Stimulated activated CD4-positive, alpha-beta T cell treated with anti-CD3 and anti-CD28 coated beads, Interleukin-2, amount 100 ng/mL, for 4 hours (primary cell): ENCODE data around the gene POU2AF1.
"Not testable (repeated sequence)": the region's sequence is repeated elsewhere in the genome, so short reads cannot be mapped to it uniquely, and the experiment has no call there.

ENCODE experiments used
- DNase-seq: peaks from one replicate; pipeline ENCODE4 v3.0.0-alpha.2; 2020; ENCODE audit warnings: low read depth

Gene POU2AF1

DNA sequence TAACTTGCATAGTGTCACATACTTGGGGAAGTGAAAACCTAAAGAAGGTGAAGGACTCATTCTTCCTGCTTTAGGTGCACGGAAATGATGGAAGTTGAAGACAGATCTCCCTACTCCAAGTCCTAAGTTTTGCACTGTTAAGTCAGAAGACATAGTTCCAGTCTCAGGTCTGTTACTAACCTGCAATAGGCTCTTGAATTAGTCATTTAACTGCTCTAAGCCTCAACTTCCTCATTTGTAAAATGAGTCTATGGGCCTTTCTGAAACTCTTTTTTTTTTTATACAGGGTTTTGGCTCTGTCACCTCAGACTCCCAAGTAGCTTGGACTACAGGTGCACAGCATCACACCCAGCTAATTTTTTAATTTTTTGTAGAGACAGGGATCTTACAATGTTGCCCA lies 30.8 kb upstream of the POU2AF1 start:
- DNase-seq: no peak

DNA sequence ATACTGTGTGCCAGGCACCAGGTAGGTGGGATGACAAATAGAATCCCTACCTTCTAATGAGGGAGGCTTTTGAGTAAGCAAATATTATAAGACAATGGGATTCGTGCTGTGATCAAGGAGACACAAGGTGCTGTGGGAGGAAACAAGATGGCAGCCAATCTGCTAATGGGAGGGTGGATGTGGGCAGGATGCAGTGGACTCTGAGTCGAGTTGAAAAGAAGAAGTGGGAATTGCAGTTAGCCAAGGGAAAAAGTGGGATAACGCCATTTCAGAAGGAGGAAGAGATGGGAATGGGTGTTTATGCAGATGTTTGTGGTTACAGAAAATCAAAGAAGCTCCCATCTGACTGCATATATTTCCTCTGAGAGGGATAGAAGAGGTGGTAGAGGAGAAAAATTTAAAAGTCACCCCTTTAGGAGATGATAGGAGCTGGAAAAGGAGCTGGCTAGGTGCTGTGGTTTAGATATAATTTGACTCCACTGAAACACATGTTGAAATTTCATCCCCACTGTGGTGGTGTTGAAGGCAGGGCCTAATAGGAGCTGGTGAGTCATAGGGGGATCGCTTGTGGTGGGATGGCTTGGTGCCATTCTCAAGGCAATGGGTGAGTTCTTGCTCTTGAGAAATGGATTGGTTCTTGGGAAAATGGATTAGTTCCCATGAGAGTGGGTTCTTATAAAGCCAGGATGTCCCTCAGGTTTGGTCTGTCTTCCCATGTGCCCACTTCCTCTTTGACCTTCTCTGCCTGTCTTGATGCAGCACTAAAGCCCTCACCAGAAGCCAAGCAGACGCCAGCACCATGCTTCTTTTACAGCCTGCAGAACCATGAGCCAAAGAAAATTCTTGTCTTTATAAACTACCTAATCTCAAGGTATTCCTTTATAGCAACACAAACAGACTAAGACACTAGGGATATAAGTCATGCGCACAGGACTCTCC lies 30.0 kb upstream of the POU2AF1 start:
- no peak for DNase-seq

DNA sequence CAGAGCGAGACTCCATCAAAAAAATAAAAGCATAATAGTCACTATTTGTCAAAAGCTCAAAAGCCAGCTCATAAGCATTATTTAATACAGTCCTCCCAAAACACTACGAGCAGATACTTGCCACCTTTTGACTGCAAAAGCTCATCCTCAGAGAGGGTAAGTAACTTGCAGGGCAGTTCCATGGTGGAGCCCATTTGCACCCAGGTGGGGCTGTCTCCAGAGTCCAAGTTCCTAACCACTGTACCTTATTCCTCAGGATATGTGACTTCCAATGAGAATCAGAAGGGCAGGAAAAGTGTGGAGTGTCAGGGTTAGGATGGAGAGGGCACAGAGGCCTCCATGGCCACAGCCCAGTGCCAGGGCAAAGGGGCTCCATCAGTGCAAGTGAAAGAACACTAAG lies 28.6 kb upstream of the POU2AF1 start:
- DNase-seq: no peak

DNA sequence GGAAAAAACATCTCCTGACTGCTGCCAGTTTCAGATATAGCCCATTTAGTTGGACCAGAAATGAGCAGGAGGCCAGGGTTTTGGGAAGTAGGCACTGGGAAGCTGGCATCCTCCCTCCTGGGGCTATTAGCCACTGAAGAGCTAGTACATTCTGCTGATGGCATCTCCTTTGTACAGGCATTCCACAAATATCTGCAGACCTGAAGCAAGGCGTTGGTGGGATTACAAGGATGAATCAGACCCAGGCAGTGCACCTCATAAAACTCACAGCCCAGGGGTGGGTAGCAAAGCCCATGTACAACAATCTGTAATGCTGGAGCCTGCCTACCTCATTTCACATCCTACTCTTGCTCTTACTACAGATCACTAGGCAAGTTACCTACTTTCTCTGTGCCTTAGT lies 27.5 kb upstream of the POU2AF1 start:
- DNase-seq: no peak

DNA sequence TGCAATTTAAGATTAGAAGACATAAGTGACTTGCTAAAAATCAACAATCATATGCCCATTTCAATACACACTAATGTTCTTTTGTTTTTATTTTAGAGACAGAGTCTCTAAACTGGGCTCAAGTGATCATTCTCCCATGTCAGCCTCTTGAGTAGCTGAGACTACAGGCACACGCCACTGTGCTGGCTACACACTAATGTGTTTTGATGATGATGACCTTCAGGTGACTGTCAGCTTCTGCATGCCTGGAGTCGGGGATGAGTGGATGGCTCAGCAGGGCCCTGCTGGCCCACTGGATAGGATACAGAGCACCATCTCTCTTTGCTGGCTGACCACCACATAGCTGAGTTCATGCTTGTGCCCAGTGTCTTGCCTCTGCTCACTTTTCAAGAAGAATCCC lies 27.0 kb upstream of the POU2AF1 start:
- no peak for DNase-seq

DNA sequence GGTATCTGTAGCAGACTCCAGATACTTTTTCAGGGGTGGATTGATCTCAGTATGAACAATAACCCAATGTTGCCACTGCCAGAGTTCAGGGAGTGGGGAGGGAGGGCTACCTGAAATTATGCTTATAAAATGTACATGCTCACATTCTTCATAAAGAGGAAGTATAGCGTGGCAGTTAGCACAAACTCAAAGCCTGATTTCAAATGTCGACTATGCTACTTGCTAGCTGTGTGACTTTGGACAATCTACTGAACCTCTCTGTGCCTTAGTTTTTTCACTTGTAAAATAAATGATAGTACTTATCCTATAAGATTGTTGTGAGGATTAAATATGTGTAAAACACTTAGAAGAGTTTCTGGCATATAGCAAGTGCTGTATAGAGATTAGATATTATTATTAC lies 26.5 kb upstream of the POU2AF1 start:
- DNase-seq: no peak

DNA sequence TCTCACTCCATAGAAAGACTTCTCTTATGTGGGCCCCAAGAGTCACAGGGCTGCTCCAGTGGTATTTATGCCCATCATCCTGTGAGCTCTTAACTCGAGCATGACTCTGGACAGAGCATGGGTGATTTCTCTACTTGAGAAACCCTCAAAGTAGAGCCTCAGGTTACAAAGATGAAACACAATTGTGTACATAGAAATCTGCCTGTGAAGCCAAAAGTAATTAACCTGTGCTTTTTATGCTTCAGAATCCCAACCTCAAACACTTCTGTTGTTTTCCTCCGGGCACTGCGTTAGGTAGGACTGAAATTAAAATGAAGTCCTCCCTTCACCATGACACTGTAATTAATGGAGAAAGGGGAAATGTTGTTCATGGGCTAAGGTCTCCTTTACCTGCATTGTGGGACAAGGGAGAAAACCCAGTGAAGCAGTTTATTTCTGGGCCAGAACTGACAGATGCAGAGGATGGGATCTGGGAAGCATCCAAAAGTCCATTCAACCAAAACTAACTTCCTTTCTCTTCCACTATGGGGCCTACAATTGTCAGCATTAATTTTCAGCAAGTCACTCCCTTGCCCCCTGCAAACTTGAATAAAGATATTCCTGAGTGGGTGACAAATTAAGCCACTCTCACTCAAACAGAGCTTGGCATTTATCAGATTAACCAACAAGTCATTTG lies 24.1 kb upstream of the POU2AF1 start:
- no peak for DNase-seq

DNA sequence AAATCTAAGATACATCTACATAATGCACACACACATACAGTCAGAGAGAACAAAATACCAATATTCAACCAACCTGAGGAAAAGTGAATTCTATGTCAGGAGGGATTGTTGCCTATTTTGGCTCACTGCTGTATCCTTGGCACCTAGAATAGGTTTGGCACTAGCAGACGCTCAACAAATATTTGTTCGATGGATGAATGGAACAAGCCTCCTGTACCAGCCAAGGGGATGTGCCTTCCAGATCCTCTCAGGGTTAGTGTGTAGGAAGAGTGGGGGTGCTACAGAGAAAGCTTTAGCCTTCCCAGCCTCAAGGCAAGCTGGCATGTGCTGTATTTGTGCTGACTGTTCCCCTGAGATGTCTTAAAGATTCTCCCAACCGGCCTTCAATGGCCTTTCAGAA lies 23.3 kb upstream of the POU2AF1 start:
- DNase-seq: no peak

DNA sequence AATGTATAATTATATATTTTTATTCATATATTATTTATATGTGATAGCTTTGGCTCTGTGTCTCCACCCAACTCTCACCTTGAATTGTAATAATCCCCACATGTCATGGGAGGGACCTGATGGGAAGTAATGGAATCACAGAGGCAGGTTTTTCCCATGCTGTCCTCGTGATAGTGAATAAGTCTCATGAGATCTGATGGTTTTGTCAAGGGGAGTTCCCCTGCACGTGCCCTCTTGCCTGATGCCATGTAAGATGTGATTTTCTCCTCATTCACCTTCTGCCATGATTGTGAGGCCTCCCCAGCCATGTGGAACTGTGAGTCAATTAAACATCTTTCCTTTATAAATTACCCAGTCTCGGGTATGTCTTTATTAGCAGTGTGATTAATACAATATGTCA lies 22.9 kb upstream of the POU2AF1 start:
- not testable (repeated sequence) for DNase-seq

DNA sequence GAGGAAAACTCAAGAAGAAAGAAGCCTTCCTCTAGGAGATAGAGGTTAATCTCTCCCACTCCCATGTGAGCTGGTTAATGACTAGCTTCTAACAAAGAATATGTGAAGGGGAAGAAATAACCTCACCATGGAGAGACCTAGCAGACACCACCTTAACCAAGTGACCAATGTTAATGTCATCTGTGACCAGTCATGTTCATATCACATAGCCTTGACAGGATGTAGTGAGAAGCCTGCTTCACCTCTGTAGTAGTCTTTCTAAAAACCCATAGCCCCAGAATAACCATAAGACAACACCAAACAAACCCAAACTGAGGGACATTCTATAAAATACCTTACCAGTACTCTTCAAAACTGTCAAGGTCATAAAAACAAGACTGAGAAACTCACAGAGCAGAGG lies 21.5 kb upstream of the POU2AF1 start:
- no peak for DNase-seq

DNA sequence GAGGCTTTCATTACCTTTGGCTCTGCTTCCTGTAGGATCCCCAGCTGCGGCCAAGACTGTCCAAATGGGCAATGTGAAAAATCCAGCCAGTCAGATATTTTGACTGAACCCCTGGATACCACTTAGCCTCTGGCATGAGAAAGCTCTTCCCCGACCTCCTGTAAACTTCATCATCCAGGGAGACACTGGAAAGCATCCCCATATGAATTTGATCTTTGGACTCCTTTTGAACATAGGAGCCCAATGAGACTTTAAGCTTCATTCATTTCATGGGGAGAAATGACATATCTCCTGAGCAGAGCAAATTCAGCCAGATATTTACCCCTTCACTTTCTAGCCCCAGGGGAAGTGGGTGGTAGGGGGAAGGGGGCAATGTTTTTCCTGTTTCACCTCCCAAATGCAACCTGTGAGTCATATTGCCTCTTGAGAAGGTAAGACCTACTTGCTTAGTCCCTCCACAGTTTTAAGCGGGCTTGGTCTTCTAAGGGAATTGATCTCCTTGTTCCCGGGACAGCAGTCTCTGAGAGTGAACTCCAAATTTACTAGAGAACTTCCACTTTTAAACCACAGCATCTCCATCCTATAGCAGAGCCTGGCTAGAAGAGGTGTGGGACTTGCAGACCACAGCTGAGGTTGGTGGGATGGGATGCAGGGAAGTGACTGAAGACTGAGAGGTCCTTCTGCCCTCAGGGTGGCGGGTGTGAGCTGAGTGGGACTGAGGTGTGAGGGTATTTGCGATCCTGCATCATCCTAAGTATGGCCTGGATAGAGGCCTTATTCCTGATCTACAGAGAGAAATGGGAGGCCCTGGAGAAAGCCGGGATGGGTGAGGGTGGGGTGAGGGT lies 20.3 kb upstream of the POU2AF1 start:
- no peak for DNase-seq

DNA sequence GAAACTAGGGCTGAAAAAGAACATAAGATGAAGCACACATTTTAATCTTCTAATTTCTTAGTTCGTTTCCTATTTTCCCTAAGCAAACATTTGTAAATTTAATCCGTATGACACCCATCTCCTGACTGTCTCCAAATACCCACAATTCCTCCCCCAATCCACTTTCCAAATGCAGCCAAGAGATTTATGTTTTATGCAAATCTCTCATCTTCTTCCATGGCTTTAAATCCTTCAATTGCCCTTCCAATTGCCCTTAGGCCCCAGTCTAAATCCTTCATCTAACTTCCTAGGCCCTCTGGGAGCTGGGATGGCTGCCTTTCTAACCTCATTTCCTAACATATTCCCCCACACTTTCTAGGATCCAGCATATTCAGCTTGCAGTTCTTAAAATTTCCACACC lies 18.0 kb upstream of the POU2AF1 start:
- no peak for DNase-seq

DNA sequence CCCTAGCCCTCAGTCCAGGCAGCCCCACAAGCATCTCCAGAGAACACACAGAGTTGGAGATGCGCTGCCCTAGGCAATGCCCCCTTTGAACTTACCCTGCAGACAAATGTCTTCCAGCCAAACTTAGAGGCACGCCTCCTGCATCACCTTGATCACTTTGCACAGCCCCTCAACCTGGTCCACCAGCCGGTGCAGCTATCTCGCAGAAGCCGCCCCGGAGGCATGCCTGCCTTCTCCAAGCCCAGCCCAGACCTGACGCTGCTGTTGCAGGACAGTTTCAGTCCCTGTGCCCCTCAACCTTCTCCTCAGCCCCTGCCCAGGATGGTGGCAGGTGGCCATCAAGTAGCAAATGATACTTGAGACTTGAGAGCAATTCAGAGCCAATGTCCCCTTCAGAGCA lies 16.7 kb upstream of the POU2AF1 start:
- no peak for DNase-seq

DNA sequence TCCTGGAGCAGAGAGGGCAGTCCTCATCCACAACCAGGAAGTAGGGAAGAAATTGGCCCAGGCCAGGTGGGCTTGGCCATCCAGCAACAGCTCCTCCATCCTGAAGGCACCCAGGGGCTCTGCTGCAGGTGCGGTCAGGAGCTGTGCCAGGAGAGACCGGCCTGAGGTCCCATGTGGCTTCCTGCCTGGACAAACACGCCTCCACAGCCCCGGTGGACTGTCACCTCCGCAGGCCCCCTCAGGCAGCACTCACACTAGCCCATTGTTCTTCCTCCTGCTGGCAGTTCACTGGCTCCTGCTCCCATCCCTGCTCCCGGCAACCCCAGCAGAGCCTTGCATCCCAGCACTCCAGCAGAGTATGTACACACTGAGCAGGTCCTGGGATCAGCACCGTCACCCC lies 16.0 kb upstream of the POU2AF1 start:
- no peak for DNase-seq

DNA sequence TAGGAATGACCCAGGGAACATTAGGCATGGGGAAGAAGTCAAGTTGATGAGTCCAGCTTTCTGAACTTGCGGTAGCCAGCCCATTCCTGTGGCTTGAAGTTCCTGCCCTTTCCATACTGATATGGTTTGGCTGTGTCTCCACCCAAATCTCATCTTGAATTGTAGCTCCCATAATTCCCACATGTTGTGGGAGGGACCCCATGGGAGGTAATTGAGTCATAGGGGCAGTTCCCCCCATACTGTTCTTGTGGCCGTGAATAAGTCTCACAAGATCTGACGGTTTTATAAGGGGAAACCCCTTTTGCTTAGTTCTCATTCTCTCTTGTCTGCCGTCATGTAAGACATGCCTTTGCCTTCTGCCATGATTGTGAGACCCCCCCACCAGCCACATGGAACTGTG lies 15.1 kb upstream of the POU2AF1 start:
- not testable (repeated sequence) for DNase-seq

DNA sequence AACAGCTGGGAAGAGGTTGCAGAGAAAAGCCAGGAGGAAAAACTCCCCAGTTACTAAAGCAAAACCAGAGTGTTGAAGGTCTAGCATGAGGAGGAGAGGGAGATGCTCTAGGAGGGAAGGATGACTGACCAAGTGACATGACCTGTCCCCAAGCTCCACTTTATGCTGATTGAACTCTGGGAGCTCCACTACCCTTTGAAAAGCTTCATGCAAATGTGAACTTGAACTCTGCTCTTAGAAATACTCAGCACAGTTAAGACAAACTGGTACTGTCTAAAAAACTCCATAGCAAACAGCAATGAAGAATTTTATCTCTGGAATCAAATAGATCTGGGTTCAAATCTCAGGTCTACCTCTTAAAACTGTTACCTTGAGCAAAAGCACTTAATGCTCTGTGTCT lies 14.5 kb upstream of the POU2AF1 start:
- no peak for DNase-seq

DNA sequence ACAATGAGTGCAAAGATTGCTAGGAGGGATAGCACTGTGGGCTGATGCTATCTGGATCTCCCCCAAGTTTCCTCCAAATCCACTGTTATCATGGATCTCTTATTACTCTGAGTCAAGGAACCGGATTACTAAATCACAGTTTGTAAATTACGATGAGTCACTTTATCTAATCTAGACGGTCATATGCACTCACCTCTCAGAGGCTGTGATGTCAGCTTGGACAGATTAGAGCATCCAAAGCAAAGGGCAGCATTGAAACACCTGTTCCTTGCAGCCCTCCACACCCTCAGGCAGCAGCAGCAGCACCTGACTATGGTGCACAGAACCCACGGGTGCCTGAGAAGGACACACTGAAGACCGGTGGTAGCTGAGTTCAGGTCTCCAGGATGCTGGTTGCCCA lies 14.0 kb upstream of the POU2AF1 start:
- no peak for DNase-seq

DNA sequence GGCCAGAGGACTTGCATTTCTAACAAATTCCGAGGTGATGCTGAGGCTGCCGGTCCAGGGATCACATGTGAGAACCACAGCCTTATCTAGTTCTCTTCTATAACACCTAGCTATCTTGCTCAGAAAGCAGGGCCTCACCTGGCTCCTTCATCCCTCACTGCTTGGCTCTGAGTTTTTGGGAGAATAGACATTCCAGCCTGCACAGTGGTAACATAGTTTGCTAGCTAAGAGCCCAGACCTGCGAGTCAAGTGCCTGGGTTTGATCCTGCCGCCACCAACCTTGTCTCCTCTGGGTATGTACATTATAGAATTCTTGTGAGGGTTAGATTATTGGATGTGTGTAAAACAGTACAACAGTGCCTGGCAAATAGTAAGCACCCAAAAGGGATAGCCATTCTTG lies 13.5 kb upstream of the POU2AF1 start:
- no peak for DNase-seq

DNA sequence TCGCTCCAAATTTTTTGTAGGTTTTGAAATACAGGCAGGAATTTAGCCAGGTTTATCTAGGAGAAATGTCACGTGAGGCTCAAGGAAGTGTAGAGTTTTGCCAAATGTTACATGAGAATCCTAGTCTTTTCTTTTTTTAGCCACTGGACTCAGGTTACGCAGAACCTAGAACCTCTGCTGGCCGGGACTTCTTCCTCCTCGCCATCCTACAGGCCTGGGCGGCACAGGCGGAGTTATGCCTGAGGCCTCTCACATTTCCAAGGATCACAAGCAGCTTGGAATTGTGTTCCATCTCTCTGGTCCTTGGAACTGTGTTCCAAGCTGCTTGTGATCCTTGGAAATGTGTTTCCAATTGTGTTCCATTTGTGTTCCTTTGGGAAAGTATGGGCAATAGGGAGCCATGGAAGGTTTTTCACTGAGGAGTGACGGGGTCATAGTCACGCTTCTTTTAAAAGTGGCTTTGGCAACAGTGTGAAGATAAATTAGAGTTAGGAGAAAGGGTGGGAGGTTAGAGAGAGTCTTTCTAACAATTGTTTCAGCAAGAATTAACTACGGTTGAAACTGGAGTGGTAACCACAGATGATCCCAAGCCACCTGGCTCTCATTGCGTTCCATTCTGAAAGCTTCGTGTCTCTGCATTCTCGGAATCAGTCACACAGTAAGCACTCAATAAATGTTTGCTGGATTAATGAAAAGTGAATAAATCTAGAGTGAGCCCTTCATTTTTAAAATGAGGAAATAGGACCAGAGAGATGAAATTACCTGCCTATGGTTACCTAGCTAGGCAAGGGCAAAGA lies 12.5 kb upstream of the POU2AF1 start:
- no peak for DNase-seq

DNA sequence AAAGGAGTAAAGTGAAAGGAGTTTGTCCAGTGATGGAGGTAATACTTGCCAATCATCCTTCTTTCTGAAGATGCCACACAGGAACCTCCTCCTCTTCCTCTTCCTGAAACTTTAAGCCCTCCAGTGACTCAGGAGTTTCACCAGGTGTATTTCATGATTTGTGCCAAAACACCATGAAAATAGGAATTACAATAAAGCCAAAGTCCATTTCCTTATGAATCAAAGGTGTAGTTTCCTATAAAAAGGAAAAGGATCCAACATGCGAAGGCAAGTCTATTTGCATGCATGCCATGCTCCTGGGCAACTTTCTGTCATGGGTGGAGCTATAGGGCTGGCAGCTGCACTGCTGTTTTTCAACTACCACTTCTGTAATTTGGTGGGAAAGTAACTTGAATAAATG lies 9.8 kb upstream of the POU2AF1 start:
- DNase-seq: no peak

DNA sequence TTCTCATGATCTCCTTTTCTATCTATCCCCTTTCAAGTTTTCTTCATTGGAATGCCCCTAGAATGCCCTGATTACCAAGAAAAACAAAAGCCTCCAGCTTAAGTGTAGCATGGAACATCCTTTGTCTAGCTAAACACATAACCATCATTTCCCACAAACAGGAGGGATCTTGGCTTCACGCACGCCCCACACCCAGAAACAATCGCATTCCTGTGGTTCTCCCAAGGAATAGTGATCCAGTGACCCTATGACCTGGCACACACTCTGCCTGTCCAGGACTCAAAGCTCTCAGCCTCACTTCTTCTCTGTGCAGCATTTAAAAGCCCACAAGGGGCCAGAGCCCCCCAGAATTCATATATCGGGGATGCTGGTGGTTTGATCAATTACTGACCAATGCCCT lies 9.3 kb upstream of the POU2AF1 start:
- no peak for DNase-seq

DNA sequence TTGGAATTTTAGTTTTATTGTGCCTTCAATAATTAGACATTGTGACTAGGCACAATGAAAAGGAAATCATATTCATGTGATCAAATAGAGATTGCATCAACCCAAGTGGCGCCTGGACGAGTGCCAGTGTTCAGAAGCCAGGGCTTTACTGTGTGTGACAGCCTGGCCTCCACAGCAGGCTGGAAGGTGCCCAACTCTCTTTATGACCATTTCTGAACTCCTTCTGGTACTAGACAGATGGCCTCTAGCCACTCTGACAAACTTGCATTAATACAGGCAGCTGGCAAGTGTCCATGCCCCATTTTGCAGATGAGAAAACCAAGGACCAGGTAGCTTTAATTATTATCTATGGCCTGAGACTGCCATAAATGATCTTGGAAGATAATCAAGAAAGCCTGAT lies 8.3 kb upstream of the POU2AF1 start:
- DNase-seq: no peak
